Esophagus (tissue), 2 donors: ENCODE results near the gene GPR137C. TPM values are rescaled to one million over a fixed set of nuclear protein-coding genes. Genes with fewer than 3 reads are reported as not detected.
A peak's percentile ranks its signal among the peaks of the same experiment; 100 is the strongest.

Source experiments
- H3K27ac ChIP-seq, 2 donors: one replicate each; pipeline ENCODE4 v1.5.1; 2013; ENCODE audit warnings: low read depth in 2 of 2, mild to moderate bottlenecking in 2 of 2, inconsistent platforms in 1 of 2, low read length in 1 of 2, moderate library complexity in 1 of 2
- H3K27me3 ChIP-seq, 2 donors: one replicate each; pipeline ENCODE4 v1.6.1; 2013; ENCODE audit warnings: low read length in 2 of 2, control low read depth in 1 of 2, mild to moderate bottlenecking in 1 of 2; ENCODE audit not compliant: insufficient read depth in 2 of 2, control insufficient read depth in 1 of 2
- H3K36me3 ChIP-seq, 2 donors: one replicate each; pipeline ENCODE4 v1.6.1; 2013; ENCODE audit warnings: low read length in 1 of 2; ENCODE audit not compliant: control insufficient read depth in 2 of 2, insufficient read depth in 2 of 2
- H3K4me1 ChIP-seq, 2 donors: one replicate each; pipeline ENCODE4 v1.6.1; 2013; ENCODE audit warnings: low read length in 1 of 2; ENCODE audit not compliant: control insufficient read depth in 2 of 2, insufficient read depth in 2 of 2
- H3K4me3 ChIP-seq, 2 donors: one replicate each; pipeline ENCODE4 v1.5.1; 2013; ENCODE audit warnings: low read length in 2 of 2, mild to moderate bottlenecking in 2 of 2, low read depth in 1 of 2, moderate library complexity in 1 of 2
- H3K9me3 ChIP-seq, 2 donors: one replicate each; pipeline ENCODE4 v1.6.1; 2013; ENCODE audit warnings: mild to moderate bottlenecking in 2 of 2, low read depth in 1 of 2, low read length in 1 of 2, moderate library complexity in 1 of 2; ENCODE audit not compliant: control insufficient read depth in 2 of 2, insufficient read depth in 1 of 2
- WGBS, 2 donors: extraction: QIAGEN DNeasy Blood & Tissue Kit; methylation state at CpG; one replicate each; pipeline ENCODE4 v1.1.7; 2013; 5-methylcytosine and 5-hydroxymethylcytosine counted together
- polyA plus RNA-seq, 2 donors: library from polyadenylated mRNA; stranded (reverse); fragments of 200-250 nt; gene quantifications; one replicate each; pipeline ENCODE4 v1.2.3, GENCODE V29; 2013
- donor health status: healthy with polysubstance abuse.
- donor health status: Bipolar disorder and iron deficiency.

GPR137C gene
- under 1 TPM; 0.11 to 0.26 TPM for polyA plus RNA-seq

GRCh38 chr14:52552063-52552988 lies at the start of gene GPR137C, which contains the start of gene TXNDC16:
GPR137C (plus strand) TSS chr14:52552836; CDS start chr14:52553148, 312 bp downstream.
TXNDC16 (minus strand) TSS chr14:52552505; CDS start chr14:52543557, 8,948 bp downstream.
- peak within 1 kb of the TSS; percentile 79 to 92 for H3K4me3 ChIP-seq
- peak within 1 kb of the TSS; percentile 92 to 97 for H3K27ac ChIP-seq
- H3K36me3 ChIP-seq: no peaks in the 10 kb centered on the region
- 0% methylated on average over 80 to 81 of the region's 81 CpGs for WGBS, 2 donors
- no peaks in the 10 kb centered on the region for H3K4me1 ChIP-seq
- no peaks in the 10 kb centered on the region for H3K9me3 ChIP-seq
- H3K27me3 ChIP-seq: no peaks in the 10 kb centered on the region

GRCh38 chr14:52513249-52513648 lies 39.4 kb upstream of the GPR137C start:
- WGBS, 2 donors: 84 to 91% methylated on average over 1 of the region's 1 CpG
- Histone ChIP-seq H3K36me3 (peaks cover 0 to 2% of the 10 kb centered on the region in 2 donors), H3K4me1 (no peaks in the 10 kb centered on the region)

GRCh38 chr14:52514046-52514811 lies 38.4 kb upstream of the GPR137C start:
- no peaks in the 10 kb centered on the region for H3K4me1 ChIP-seq
- no peak overlapping the region for H3K4me3 ChIP-seq
- no peaks in the 10 kb centered on the region for H3K9me3 ChIP-seq
- WGBS, 2 donors: 95 to 96% methylated on average over 4 of the region's 4 CpGs
- H3K27ac ChIP-seq: no peak overlapping the region
- H3K27me3 ChIP-seq: no peaks in the 10 kb centered on the region
- peaks cover 0 to 2% of the 10 kb centered on the region in 2 donors for H3K36me3 ChIP-seq

More at GRCh38 chr14:52513249-52513648, 39.4 kb upstream of the GPR137C start:
- Histone ChIP-seq H3K27ac (no peak overlapping the region), H3K4me3 (no peak overlapping the region), H3K27me3 (no peaks in the 10 kb centered on the region), H3K9me3 (no peaks in the 10 kb centered on the region)

GRCh38 chr14:52522033-52522432 lies 30.6 kb upstream of the GPR137C start:
- Histone ChIP-seq H3K27ac (no peak overlapping the region), H3K9me3 (no peaks in the 10 kb centered on the region), H3K27me3 (no peaks in the 10 kb centered on the region), H3K36me3 (no peaks in the 10 kb centered on the region), H3K4me3 (no peak overlapping the region), H3K4me1 (no peaks in the 10 kb centered on the region)
- 63 to 77% methylated on average over 1 of the region's 1 CpG for WGBS, 2 donors

- Histone ChIP-seq H3K9me3 (no peaks in the 10 kb centered on the region), H3K27ac (no peak overlapping the region), H3K36me3 (no peaks in the 10 kb centered on the region), H3K4me3 (no peak overlapping the region), H3K4me1 (no peaks in the 10 kb centered on the region), H3K27me3 (no peaks in the 10 kb centered on the region)
These were observed 29.9 kb upstream of the GPR137C start for GRCh38 chr14:52522581-52523345.

GRCh38 chr14:52527052-52527451 lies 25.6 kb upstream of the GPR137C start:
- no peaks in the 10 kb centered on the region for H3K9me3 ChIP-seq
- no peaks in the 10 kb centered on the region for H3K27me3 ChIP-seq
- H3K36me3 ChIP-seq: no peaks in the 10 kb centered on the region
- no peak overlapping the region for H3K27ac ChIP-seq
- 92 to 93% methylated on average over 4 of the region's 4 CpGs for WGBS, 2 donors
- H3K4me1 ChIP-seq: no peaks in the 10 kb centered on the region
- H3K4me3 ChIP-seq: no peak overlapping the region

GRCh38 chr14:52531481-52531880 lies 21.2 kb upstream of the GPR137C start:
- Histone ChIP-seq H3K4me1 (no peaks in the 10 kb centered on the region), H3K4me3 (no peak overlapping the region), H3K27ac (no peak overlapping the region), H3K9me3 (no peaks in the 10 kb centered on the region), H3K27me3 (no peaks in the 10 kb centered on the region), H3K36me3 (peaks cover 0 to 6% of the 10 kb centered on the region in 2 donors)

GRCh38 chr14:52536269-52536668 lies 16.4 kb upstream of the GPR137C start:
- no peak overlapping the region for H3K4me3 ChIP-seq
- H3K4me1 ChIP-seq: no peaks in the 10 kb centered on the region
- H3K36me3 ChIP-seq: peaks cover 0 to 6% of the 10 kb centered on the region in 2 donors
- H3K27me3 ChIP-seq: no peaks in the 10 kb centered on the region
- H3K9me3 ChIP-seq: no peaks in the 10 kb centered on the region
- no peak overlapping the region for H3K27ac ChIP-seq
- WGBS, 2 donors: 89 to 91% methylated on average over 3 of the region's 3 CpGs

GRCh38 chr14:52538623-52539022 lies 14.0 kb upstream of the GPR137C start:
- peaks cover 0 to 6% of the 10 kb centered on the region in 2 donors for H3K36me3 ChIP-seq
- WGBS, 2 donors: 75 to 77% methylated on average over 2 of the region's 2 CpGs
- H3K27me3 ChIP-seq: no peaks in the 10 kb centered on the region
- H3K4me3 ChIP-seq: no peak overlapping the region
- no peaks in the 10 kb centered on the region for H3K9me3 ChIP-seq
- H3K4me1 ChIP-seq: no peaks in the 10 kb centered on the region
- H3K27ac ChIP-seq: no peak overlapping the region
